ENCODE measurements around the gene VEPH1. TPM values are rescaled to one million over a fixed set of nuclear protein-coding genes. Genes with fewer than 3 reads are reported as not detected.

The VEPH1 gene
- polyA plus RNA-seq (ENCODE audit: insufficient read length in 4 of 4), result 10 to 100 TPM; 49.1 to 60.4 (median 53.8) TPM

GRCh38 chr3:157502916-157503595, at the start of gene VEPH1:
VEPH1 (minus strand) TSS chr3:157503416; CDS start chr3:157495349, 8,067 bp downstream.
- peak in 1 of 4 donors; percentile 49 for DNase-seq (ENCODE audit: low read depth in 4 of 4, low spot score in 2 of 4)

DNA sequence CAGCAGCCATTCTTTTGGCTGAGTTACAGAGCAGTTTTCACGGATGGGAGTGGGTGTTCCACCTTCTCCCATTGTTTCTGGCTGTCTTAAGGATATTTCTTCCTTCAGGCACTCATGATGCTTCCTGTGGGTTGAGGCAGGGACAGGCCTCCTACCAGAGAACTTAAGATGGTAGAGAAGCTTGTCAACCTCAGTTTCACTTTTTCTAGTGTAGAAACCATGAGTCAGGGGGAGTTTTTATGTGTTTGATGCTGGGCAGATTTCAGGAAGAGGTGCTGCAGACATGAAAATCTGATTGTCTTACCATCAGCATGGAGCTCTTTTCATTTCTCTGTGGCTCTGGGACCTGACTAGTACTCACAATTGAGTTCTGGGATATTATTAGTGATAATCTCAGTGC, 48.7 kb upstream of the VEPH1 start:
- DNase-seq (ENCODE audit: low read depth in 4 of 4, low spot score in 2 of 4), result no peak

GRCh38 chr3:157549498-157549897, 46.3 kb upstream of the VEPH1 start:
- no peak for DNase-seq (ENCODE audit: low read depth in 4 of 4, low spot score in 2 of 4)

DNA sequence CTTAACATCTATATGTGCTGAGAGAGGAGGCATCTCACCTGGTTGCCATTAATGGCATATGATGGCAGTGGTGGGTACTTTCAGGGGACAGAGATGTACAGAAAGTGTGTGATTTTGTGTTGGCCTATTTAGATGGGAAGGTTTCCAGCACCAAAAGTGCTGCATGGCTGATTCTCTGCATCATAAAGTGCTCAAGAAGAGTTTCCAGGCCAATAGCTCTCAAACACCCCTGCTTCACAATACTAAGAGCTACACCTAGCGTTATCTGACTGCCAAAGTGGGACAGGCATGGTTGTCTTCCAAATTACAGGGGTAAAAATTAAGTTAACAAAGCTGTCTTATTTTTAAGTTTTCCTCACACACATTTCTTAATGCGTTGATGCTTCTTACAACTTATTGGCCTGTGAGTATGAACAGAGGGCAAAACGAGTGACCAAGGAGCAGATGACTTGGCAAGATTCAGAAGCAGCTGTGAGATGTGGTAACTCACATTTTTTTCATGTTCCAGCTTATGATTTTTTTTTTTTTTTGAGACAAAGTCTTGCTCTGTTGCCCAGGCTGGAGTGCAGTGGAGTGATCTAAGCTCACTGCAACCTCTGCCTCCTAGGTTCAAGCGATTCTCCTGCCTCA, 41.4 kb upstream of the VEPH1 start:
- DNase-seq (ENCODE audit: low read depth in 4 of 4, low spot score in 2 of 4), result no peak

GRCh38 chr3:157543501-157544035, 40.4 kb upstream of the VEPH1 start:
- DNase-seq (ENCODE audit: low read depth in 4 of 4, low spot score in 2 of 4), result no peak

DNA sequence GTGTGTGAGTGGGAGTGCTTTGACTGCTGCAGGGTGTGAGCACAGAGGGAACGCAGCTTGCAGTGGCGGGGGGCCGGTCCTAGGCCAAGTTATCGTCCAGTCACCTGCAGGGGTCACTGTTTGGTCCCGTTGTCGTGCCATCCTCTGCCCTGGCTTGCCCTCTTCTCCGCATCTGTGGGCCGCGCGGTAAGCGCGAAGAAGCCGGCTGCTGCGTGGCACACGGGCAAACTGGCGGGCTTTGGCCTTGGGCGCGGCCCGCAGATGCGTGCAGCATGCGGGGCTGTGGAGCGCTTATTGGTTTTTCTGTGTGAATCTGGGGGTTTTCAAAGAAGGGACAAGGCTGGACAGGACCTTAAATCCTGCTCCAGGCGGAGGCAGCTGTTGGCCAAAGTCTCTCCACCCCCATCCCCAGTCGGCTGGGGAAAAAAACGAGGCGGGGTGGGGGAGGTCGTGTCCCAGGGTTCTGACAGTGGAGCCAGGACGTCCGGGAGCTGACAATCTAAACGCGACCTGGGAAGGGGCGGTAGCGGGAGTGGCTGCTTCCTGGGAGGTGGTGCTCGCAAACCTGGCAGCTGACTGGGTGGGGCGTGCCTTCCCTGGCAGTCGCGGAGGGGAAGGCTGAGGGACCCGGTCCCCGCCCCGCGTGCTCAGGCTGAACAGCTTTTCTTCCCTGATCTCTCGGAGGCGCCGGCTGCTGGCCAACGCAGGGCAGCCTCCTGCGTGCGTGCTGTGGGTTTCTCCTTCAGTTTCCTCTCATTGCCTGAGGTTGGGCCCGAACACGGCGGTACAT, 39.7 kb upstream of the VEPH1 start:
- peak in 1 of 4 donors; percentile 43 for DNase-seq (ENCODE audit: low read depth in 4 of 4, low spot score in 2 of 4)

DNA sequence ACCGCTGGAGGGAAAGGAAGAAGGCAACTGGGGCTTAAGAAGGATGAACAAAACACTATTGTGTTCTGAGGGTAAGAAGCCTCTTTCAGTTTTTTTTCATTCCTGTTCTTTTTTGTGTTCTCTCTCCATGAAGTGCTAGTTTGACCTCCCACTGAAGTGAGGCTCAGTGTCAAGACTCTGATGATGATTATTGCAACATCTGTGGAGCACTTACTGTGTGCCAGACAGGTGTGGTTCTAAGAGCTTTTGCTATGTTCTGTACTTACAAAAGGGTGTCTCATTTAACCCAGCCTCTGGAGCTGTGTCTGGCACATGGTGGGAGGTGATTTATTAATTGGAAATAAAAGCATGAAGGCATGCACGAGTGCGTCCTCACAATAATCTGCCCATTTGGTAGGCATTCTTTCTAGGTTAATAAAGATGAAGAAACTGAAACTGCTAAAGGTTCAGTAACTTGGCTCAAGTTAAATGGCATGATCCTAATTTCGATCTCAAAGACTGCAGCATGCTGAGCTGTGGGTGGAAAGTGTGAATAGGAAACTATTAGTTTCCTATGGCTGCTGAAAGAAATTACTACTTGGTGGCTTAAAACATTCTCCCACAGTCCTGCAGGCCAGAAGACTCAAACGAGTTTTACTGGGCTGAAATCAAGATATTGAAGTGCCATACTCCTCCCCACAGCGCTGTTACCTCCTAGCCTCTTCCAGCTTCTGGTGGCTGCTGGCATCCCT, 38.5 kb upstream of the VEPH1 start:
- no peak for DNase-seq (ENCODE audit: low read depth in 4 of 4, low spot score in 2 of 4)

DNA sequence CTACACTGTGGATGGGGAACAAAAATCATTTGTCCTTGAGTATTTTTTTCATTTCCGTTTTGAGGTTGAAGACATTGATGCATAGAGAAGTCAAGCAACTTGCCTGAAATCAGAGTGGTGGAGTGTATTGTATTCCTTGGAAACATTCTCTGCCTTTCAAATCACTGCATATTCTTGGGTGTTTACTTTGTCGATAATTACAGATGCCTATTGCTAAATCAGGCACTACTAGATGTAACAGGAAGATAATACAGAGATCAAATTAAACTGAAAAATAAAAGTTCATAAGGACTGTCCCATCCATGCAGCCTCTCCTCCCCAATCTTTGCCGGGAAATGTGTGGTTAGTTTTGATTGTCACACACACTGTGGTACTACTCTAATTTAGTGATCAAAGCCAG, 37.4 kb upstream of the VEPH1 start:
- DNase-seq (ENCODE audit: low read depth in 4 of 4, low spot score in 2 of 4), result no peak

- no peak for DNase-seq (ENCODE audit: low read depth in 4 of 4, low spot score in 2 of 4)
Observed at GRCh38 chr3:157535667-157536066, 32.5 kb upstream of the VEPH1 start.

DNA sequence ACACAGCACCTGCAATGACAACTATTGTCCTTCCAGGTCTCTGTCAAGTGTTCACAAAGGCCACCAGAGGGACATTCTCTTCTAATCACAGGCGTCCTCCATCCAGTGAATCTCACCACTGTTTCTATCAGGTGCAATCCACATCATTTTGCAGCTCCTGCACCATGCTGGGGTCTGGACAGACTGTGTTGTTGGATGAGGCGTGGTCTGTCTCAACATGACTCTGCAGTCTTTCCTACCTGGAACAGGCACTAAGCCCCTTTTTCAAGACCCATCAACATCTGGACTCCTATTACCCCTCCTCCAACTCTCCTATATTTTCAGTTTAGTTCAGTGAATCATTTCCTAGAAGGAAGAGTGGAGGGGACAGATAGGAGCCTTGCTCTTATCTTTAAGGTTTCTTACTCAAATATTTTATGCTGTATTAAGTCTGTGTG, 31.5 kb upstream of the VEPH1 start:
- no peak for DNase-seq (ENCODE audit: low read depth in 4 of 4, low spot score in 2 of 4)

DNA sequence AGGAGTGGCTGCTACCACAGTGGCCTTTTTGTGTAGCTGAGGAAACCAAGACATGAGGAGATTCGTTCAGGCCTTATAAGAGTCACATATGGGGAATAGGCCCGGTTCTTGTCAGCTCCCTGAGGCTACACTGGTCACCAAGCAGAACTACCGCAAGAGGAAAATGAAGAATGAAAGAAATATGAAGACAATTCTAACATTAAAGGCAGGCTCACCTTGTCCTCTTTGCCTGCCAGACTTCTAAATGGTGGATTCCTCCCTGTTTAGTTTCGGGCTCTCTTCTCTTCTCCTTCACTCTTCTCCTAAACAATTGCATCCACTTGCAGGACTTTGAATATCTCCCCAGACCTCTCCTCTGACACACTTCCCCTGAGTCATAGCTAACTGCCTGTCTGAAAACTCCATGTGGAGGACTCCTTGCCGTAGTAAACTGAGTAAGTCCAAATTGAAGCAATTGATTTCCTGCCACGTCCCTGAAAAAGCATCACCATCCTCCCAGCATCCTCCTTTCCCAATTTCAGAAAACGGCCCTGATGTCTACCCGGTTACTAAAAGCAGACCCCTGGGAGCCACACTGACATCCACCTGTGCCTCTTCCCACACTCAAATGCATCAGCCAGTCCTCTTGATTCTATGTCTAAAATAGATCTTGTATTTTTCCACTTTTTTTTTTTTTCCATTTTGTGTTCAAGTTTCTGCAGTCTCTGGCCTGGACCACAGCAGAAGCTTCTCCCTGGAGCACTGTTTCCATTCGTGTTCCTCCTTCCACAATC, 30.3 kb upstream of the VEPH1 start:
- no peak for DNase-seq (ENCODE audit: low read depth in 4 of 4, low spot score in 2 of 4)

DNA sequence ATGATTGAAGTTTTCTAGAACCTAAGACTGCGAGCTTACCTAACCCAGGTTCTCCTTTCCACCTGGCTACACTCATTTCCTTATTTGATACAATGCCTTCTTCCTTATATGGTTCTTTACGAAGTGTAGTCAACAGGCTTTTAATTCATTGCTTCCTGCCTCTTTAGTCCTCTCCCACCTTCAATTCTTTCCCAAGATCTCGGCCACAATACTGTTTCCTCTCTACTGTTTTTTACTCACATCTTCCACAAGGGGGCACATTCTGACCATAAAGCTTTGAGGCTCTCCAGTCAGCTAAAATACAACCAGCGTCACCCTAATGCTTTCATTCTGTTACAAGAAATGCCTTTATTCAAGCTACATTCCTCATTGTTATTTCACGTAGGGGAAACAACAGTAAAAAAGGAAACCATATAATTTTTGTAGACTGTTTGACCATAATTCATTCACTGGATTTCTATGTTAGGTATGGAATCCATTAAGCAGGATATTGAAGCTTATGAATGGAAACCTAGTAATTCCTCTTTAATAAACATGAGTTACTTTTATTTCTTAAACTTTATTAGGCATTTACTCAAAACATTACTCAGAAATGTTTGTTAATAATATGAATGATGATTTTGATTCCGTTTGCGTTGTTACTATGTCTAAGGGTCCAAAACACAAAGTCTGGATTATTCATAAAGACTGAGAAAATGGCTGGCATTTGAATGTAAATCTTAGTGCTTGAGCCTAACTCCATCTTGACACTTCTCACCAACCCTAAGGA, 29.5 kb upstream of the VEPH1 start:
- peak in 3 of 4 donors; percentile 50 to 83 (median 61) for DNase-seq (ENCODE audit: low read depth in 4 of 4, low spot score in 2 of 4)

GRCh38 chr3:157531771-157532170, 28.6 kb upstream of the VEPH1 start:
- no peak for DNase-seq (ENCODE audit: low read depth in 4 of 4, low spot score in 2 of 4)

- DNase-seq (ENCODE audit: low read depth in 4 of 4, low spot score in 2 of 4), result no peak
Observed at GRCh38 chr3:157531301-157531660, 28.1 kb upstream of the VEPH1 start.

GRCh38 chr3:157530637-157531300, 27.6 kb upstream of the VEPH1 start:
- DNase-seq (ENCODE audit: low read depth in 4 of 4, low spot score in 2 of 4), result no peak

DNA sequence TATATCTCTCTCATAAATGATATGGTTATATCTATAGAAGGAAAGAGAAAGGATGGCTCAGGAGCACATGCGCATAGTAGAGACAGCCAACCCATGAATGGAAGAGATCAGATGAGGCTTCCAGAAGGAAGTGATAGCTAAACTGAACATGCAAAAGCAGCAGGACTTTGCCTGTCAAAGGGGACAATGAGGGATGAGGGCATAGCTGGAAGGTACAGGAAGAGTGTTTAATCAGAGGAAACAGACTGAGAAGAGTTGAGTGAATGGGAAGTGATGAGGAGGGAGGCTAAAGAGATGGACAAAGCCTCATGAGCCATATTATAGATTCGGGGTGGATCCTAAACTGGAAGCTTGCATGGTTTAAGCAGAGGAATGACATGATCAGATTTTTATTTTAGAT, 26.5 kb upstream of the VEPH1 start:
- DNase-seq (ENCODE audit: low read depth in 4 of 4, low spot score in 2 of 4), result no peak

DNA sequence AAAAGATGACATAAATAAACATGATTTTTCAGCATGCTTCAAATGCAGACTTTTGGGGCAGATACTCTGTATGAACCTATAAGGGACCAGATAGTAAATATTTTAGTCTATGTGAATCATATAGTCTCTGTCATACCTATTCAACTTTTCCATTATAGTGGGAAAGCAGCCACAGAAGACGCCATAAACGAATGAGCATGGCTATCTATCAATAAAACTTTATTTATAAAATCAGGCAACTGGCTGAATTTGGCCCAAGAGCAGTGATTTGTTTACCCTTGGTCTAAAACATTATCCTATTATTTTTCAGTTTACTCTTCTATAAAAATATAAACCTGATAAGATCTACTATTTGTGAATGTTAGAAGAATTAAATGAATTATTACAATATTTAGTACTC, 25.9 kb upstream of the VEPH1 start:
- DNase-seq (ENCODE audit: low read depth in 4 of 4, low spot score in 2 of 4), result no peak

GRCh38 chr3:157527131-157527881, 24.1 kb upstream of the VEPH1 start:
- DNase-seq (ENCODE audit: low read depth in 4 of 4, low spot score in 2 of 4), result no peak

Data from left renal cortex interstitium (tissue), 4 donors.